ENCODE results near the gene NPAS2.

The NPAS2 gene

GRCh38 chr2:100921685-100922161, 101.8 kb downstream of the NPAS2 start:
- WGBS (ENCODE audit: extremely low coverage, insufficient coverage, insufficient read length): no CpG with 5 or more reads among the region's 6 CpGs

GRCh38 chr2:100923461-100924060, 103.6 kb downstream of the NPAS2 start:
- WGBS (ENCODE audit: extremely low coverage, insufficient coverage, insufficient read length): no CpG with 5 or more reads among the region's 9 CpGs
- H2BK12ac ChIP-seq (ENCODE audit: low read length): no peak overlapping the region
- H3K4me3 ChIP-seq (ENCODE audit: low read depth, low read length): no peak overlapping the region
- no peak overlapping the region for H3K27ac ChIP-seq (ENCODE audit: low read depth, low read length)
- no peak overlapping the region for H3K9ac ChIP-seq (ENCODE audit: low read length)
- peaks cover 2% of the 10 kb centered on the region in 2 experiments for H3K4me1 ChIP-seq (ENCODE audit: control insufficient read depth in 1 of 2, insufficient read depth in 2 of 2, low read length in 2 of 2)
- H2AK5ac ChIP-seq (ENCODE audit: low read length): no peak overlapping the region
- no peak overlapping the region for H3K4ac ChIP-seq (ENCODE audit: low read depth, low read length)
- no peak overlapping the region for H3K14ac ChIP-seq (ENCODE audit: low read length)
- H3K9me3 ChIP-seq (ENCODE audit: insufficient read depth, low read depth, low read length): no peaks in the 10 kb centered on the region
- H3K23ac ChIP-seq (ENCODE audit: low read length): no peak overlapping the region
- H3K4me2 ChIP-seq (ENCODE audit: low read length): no peak overlapping the region
- H3K79me2 ChIP-seq (ENCODE audit: control insufficient read depth, insufficient read depth, low read length, poor library complexity): no peaks in the 10 kb centered on the region
- no peak overlapping the region for H3K18ac ChIP-seq (ENCODE audit: low read length)
- DNase-seq: no peak
- H2BK120ac ChIP-seq (ENCODE audit: insufficient read depth, low read length, poor library complexity): no peak overlapping the region
- no peak overlapping the region for H4K8ac ChIP-seq (ENCODE audit: low read depth, low read length)
- no peak overlapping the region for H2AFZ ChIP-seq (ENCODE audit: insufficient read depth, low read length, poor library complexity)
- no peaks in the 10 kb centered on the region for H3K27me3 ChIP-seq (ENCODE audit: insufficient read depth, low read length)
- no peaks in the 10 kb centered on the region for H3K79me1 ChIP-seq (ENCODE audit: low read length)
- H4K91ac ChIP-seq (ENCODE audit: low read depth, low read length): no peak overlapping the region
- no peak overlapping the region for H2BK5ac ChIP-seq (ENCODE audit: low read depth, low read length, poor library complexity)
- no peak overlapping the region for H4K12ac ChIP-seq (ENCODE audit: low read depth, low read length)
- H3K36me3 ChIP-seq (ENCODE audit: control insufficient read depth in 1 of 2, insufficient read depth in 2 of 2, low read length in 2 of 2): no peaks in the 10 kb centered on the region

More at GRCh38 chr2:100921685-100922161, 101.8 kb downstream of the NPAS2 start:
- no peak overlapping the region for H4K91ac ChIP-seq (ENCODE audit: low read depth, low read length)
- no peak overlapping the region for H2AFZ ChIP-seq (ENCODE audit: insufficient read depth, low read length, poor library complexity)
- H3K9me3 ChIP-seq (ENCODE audit: insufficient read depth, low read depth, low read length): no peaks in the 10 kb centered on the region
- no peaks in the 10 kb centered on the region for H3K36me3 ChIP-seq (ENCODE audit: control insufficient read depth in 1 of 2, insufficient read depth in 2 of 2, low read length in 2 of 2)
- no peak overlapping the region for H3K4ac ChIP-seq (ENCODE audit: low read depth, low read length)
- no peak overlapping the region for H3K23ac ChIP-seq (ENCODE audit: low read length)
- H2BK120ac ChIP-seq (ENCODE audit: insufficient read depth, low read length, poor library complexity): no peak overlapping the region
- no peaks in the 10 kb centered on the region for H3K79me1 ChIP-seq (ENCODE audit: low read length)
- H2AK5ac ChIP-seq (ENCODE audit: low read length): no peak overlapping the region
- H3K27ac ChIP-seq (ENCODE audit: low read depth, low read length): no peak overlapping the region
- H4K8ac ChIP-seq (ENCODE audit: low read depth, low read length): no peak overlapping the region
- no peak overlapping the region for H3K4me3 ChIP-seq (ENCODE audit: low read depth, low read length)
- no peaks in the 10 kb centered on the region for H3K27me3 ChIP-seq (ENCODE audit: insufficient read depth, low read length)
- H2BK12ac ChIP-seq (ENCODE audit: low read length): no peak overlapping the region
- H2BK5ac ChIP-seq (ENCODE audit: low read depth, low read length, poor library complexity): no peak overlapping the region
- H3K4me1 ChIP-seq (ENCODE audit: control insufficient read depth in 1 of 2, insufficient read depth in 2 of 2, low read length in 2 of 2): peaks cover 2% of the 10 kb centered on the region in 2 experiments
- no peak overlapping the region for H3K9ac ChIP-seq (ENCODE audit: low read length)
- no peak overlapping the region for H3K14ac ChIP-seq (ENCODE audit: low read length)
- DNase-seq: peak; percentile 96 to 98
- no peaks in the 10 kb centered on the region for H3K79me2 ChIP-seq (ENCODE audit: control insufficient read depth, insufficient read depth, low read length, poor library complexity)
- H4K12ac ChIP-seq (ENCODE audit: low read depth, low read length): no peak overlapping the region
- no peak overlapping the region for H3K4me2 ChIP-seq (ENCODE audit: low read length)
- no peak overlapping the region for H3K18ac ChIP-seq (ENCODE audit: low read length)

DNA sequence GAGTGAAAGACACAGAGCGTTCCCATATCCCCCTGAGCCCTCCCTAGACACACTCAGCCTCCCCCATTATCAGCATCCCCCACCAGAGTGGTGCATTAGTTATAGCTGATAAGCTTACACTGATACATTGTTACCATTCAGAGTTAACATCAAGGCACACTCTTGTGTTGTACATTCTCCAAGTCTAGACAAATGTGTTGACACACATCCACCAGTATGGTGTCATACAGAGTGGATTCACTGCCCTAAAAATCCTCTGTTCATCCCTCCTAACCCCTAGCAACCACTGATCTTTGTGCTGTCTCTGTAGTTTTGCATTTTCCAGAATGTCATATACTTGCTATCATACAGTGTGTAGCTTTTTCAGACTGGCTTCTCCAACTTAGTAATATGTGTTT, 104.2 kb downstream of the NPAS2 start:
- Histone ChIP-seq H3K4me1 (ENCODE audit: control insufficient read depth in 1 of 2, insufficient read depth in 2 of 2, low read length in 2 of 2) (peaks cover 2% of the 10 kb centered on the region in 2 experiments), H2AK5ac (ENCODE audit: low read length) (no peak overlapping the region), H3K79me1 (ENCODE audit: low read length) (no peaks in the 10 kb centered on the region), H3K9me3 (ENCODE audit: insufficient read depth, low read depth, low read length) (no peaks in the 10 kb centered on the region), H2AFZ (ENCODE audit: insufficient read depth, low read length, poor library complexity) (no peak overlapping the region), H2BK5ac (ENCODE audit: low read depth, low read length, poor library complexity) (no peak overlapping the region), H3K27me3 (ENCODE audit: insufficient read depth, low read length) (no peaks in the 10 kb centered on the region), H3K27ac (ENCODE audit: low read depth, low read length) (no peak overlapping the region), H3K4me3 (ENCODE audit: low read depth, low read length) (no peak overlapping the region), H2BK120ac (ENCODE audit: insufficient read depth, low read length, poor library complexity) (no peak overlapping the region), H4K8ac (ENCODE audit: low read depth, low read length) (no peak overlapping the region), H4K91ac (ENCODE audit: low read depth, low read length) (no peak overlapping the region), H4K12ac (ENCODE audit: low read depth, low read length) (no peak overlapping the region), H3K18ac (ENCODE audit: low read length) (no peak overlapping the region), H3K4ac (ENCODE audit: low read depth, low read length) (no peak overlapping the region), H2BK12ac (ENCODE audit: low read length) (no peak overlapping the region), H3K79me2 (ENCODE audit: control insufficient read depth, insufficient read depth, low read length, poor library complexity) (no peaks in the 10 kb centered on the region), H3K4me2 (ENCODE audit: low read length) (no peak overlapping the region), H3K9ac (ENCODE audit: low read length) (no peak overlapping the region), H3K23ac (ENCODE audit: low read length) (no peak overlapping the region), H3K36me3 (ENCODE audit: control insufficient read depth in 1 of 2, insufficient read depth in 2 of 2, low read length in 2 of 2) (no peaks in the 10 kb centered on the region), H3K14ac (ENCODE audit: low read length) (no peak overlapping the region)
- WGBS (ENCODE audit: extremely low coverage, insufficient coverage, insufficient read length): no CpG with 5 or more reads among the region's 1 CpG
- DNase-seq: no peak

DNA sequence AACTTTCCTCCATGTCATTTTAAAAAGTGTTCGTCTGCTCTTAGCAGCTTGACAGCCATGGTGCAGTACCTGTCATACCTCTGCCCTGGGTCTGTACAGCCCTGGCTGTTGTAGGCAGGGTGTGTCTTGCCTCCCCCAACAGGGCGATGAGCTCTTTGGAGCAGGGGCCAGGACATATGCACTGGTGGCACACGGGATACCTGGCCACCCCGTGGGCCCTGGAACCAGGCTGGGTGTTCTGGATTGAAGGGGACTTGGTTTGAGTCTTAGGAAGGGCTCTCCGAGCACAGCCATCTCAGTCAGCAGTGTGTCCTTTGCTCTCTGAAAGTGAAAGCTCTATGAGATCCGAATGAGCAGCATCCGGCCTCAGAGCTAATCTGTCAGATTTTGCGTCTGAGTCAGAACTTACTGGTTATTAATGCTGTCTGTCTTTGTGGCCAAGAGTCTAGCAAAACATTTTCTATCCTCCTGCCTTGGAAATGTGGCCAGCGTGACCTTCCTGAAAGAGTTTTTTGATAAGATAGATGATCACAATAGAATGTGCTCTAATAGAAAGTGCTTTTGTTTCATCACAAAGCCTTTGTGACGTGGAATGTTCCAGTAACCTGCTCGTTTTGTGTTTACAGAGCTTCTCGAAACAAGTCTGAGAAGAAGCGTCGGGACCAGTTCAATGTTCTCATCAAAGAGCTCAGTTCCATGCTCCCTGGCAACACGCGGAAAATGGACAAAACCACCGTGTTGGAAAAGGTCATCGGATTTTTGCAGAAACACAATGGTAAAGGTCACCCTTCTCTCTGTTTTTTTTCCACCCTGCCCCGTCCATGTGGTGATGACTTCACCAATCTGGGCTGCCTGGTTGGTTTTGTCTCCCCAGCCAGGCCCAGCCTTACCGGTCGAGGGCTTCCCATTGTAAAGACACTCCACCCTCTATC, 104.8 kb downstream of the NPAS2 start:
- H3K4ac ChIP-seq (ENCODE audit: low read depth, low read length): no peak overlapping the region
- H3K9ac ChIP-seq (ENCODE audit: low read length): no peak overlapping the region
- no peaks in the 10 kb centered on the region for H3K79me1 ChIP-seq (ENCODE audit: low read length)
- no peaks in the 10 kb centered on the region for H3K9me3 ChIP-seq (ENCODE audit: insufficient read depth, low read depth, low read length)
- no peak overlapping the region for H4K91ac ChIP-seq (ENCODE audit: low read depth, low read length)
- no peak overlapping the region for H2BK120ac ChIP-seq (ENCODE audit: insufficient read depth, low read length, poor library complexity)
- no peak overlapping the region for H3K4me2 ChIP-seq (ENCODE audit: low read length)
- DNase-seq: no peak
- peaks cover 2% of the 10 kb centered on the region in 2 experiments for H3K4me1 ChIP-seq (ENCODE audit: control insufficient read depth in 1 of 2, insufficient read depth in 2 of 2, low read length in 2 of 2)
- no peaks in the 10 kb centered on the region for H3K79me2 ChIP-seq (ENCODE audit: control insufficient read depth, insufficient read depth, low read length, poor library complexity)
- no peaks in the 10 kb centered on the region for H3K36me3 ChIP-seq (ENCODE audit: control insufficient read depth in 1 of 2, insufficient read depth in 2 of 2, low read length in 2 of 2)
- H3K14ac ChIP-seq (ENCODE audit: low read length): no peak overlapping the region
- no peak overlapping the region for H2AFZ ChIP-seq (ENCODE audit: insufficient read depth, low read length, poor library complexity)
- no peaks in the 10 kb centered on the region for H3K27me3 ChIP-seq (ENCODE audit: insufficient read depth, low read length)
- H2BK12ac ChIP-seq (ENCODE audit: low read length): no peak overlapping the region
- H4K12ac ChIP-seq (ENCODE audit: low read depth, low read length): no peak overlapping the region
- no peak overlapping the region for H3K27ac ChIP-seq (ENCODE audit: low read depth, low read length)
- H2BK5ac ChIP-seq (ENCODE audit: low read depth, low read length, poor library complexity): no peak overlapping the region
- WGBS (ENCODE audit: extremely low coverage, insufficient coverage, insufficient read length): no CpG with 5 or more reads among the region's 21 CpGs
- no peak overlapping the region for H2AK5ac ChIP-seq (ENCODE audit: low read length)
- no peak overlapping the region for H3K4me3 ChIP-seq (ENCODE audit: low read depth, low read length)
- H3K23ac ChIP-seq (ENCODE audit: low read length): no peak overlapping the region
- H4K8ac ChIP-seq (ENCODE audit: low read depth, low read length): no peak overlapping the region
- no peak overlapping the region for H3K18ac ChIP-seq (ENCODE audit: low read length)
